ENCODE results near the gene C1orf87. TPM values are rescaled to one million over a fixed set of nuclear protein-coding genes. Genes with fewer than 3 reads are reported as not detected.

C1orf87 gene
- total RNA-seq, 2 experiments from 2014 or later = not detected

GRCh38 chr1:60049188-60049587, 24.4 kb downstream of the C1orf87 start:
- H3K36me3 Mint-ChIP-seq = peaks cover 1% of the 10 kb centered on the region
- ATAC-seq (ENCODE audit: low read depth) (no peak), DNase-seq (no peak)
- peaks cover 7% of the 10 kb centered on the region for H3K27me3 Mint-ChIP-seq
- POLR2A ChIA-PET = no interaction called here
- no peaks in the 10 kb centered on the region for H3K4me1 Mint-ChIP-seq
- H3K27ac Mint-ChIP-seq = no peak overlapping the region
- H3K9me3 Mint-ChIP-seq = peaks cover 7% of the 10 kb centered on the region
- H3K4me3 Mint-ChIP-seq = no peak overlapping the region

- Mint-ChIP-seq H3K27me3 (peaks cover 7% of the 10 kb centered on the region), H3K36me3 (peaks cover 1% of the 10 kb centered on the region), H3K4me1 (no peaks in the 10 kb centered on the region), H3K9me3 (peaks cover 2% of the 10 kb centered on the region), H3K4me3 (no peak overlapping the region), H3K27ac (no peak overlapping the region)
- POLR2A ChIA-PET = no interaction called here
- DNase-seq = no peak
- no peak for ATAC-seq (ENCODE audit: low read depth)
Measured at GRCh38 chr1:60044881-60045280, 28.7 kb downstream of the C1orf87 start.

- Mint-ChIP-seq H3K27me3 (peaks cover 5% of the 10 kb centered on the region), H3K4me1 (no peaks in the 10 kb centered on the region), H3K27ac (no peak overlapping the region), H3K9me3 (no peaks in the 10 kb centered on the region), H3K36me3 (no peaks in the 10 kb centered on the region), H3K4me3 (no peak overlapping the region)
- POLR2A ChIA-PET = no interaction called here
- no peak for DNase-seq
- ATAC-seq (ENCODE audit: low read depth) = no peak
Measured at GRCh38 chr1:60041783-60042182, 31.8 kb downstream of the C1orf87 start.

- POLR2A ChIA-PET = no interaction called here
- H3K36me3 Mint-ChIP-seq = no peaks in the 10 kb centered on the region
- no peak overlapping the region for H3K27ac Mint-ChIP-seq
- ATAC-seq (ENCODE audit: low read depth) = no peak
- no peaks in the 10 kb centered on the region for H3K9me3 Mint-ChIP-seq
- no peak for DNase-seq
- H3K4me3 Mint-ChIP-seq = no peak overlapping the region
- no peaks in the 10 kb centered on the region for H3K4me1 Mint-ChIP-seq
- H3K27me3 Mint-ChIP-seq = no peaks in the 10 kb centered on the region
Measured at GRCh38 chr1:60037669-60038068, 35.9 kb downstream of the C1orf87 start.

GRCh38 chr1:60036856-60037460, 36.6 kb downstream of the C1orf87 start:
- no peaks in the 10 kb centered on the region for H3K4me1 Mint-ChIP-seq
- POLR2A ChIA-PET = no interaction called here
- H3K9me3 Mint-ChIP-seq = no peaks in the 10 kb centered on the region
- H3K4me3 Mint-ChIP-seq = no peak overlapping the region
- peaks cover under 1% of the 10 kb centered on the region for H3K27me3 Mint-ChIP-seq
- H3K36me3 Mint-ChIP-seq = no peaks in the 10 kb centered on the region
- no peak overlapping the region for H3K27ac Mint-ChIP-seq
- ATAC-seq (ENCODE audit: low read depth) (no peak), DNase-seq (no peak)

GRCh38 chr1:60035921-60036320, 37.6 kb downstream of the C1orf87 start:
- ATAC-seq (ENCODE audit: low read depth) (no peak), DNase-seq (no peak)
- no peaks in the 10 kb centered on the region for H3K4me1 Mint-ChIP-seq
- H3K27me3 Mint-ChIP-seq = peaks cover 3% of the 10 kb centered on the region
- H3K36me3 Mint-ChIP-seq = no peaks in the 10 kb centered on the region
- H3K9me3 Mint-ChIP-seq = no peaks in the 10 kb centered on the region
- POLR2A ChIA-PET = no interaction called here
- H3K4me3 Mint-ChIP-seq = no peak overlapping the region
- H3K27ac Mint-ChIP-seq = no peak overlapping the region

- H3K9me3 Mint-ChIP-seq = no peaks in the 10 kb centered on the region
Measured at GRCh38 chr1:60034999-60035398, 38.6 kb downstream of the C1orf87 start.

GRCh38 chr1:60033066-60033465, 40.5 kb downstream of the C1orf87 start:
- Mint-ChIP-seq H3K9me3 (no peaks in the 10 kb centered on the region), H3K4me1 (no peaks in the 10 kb centered on the region), H3K36me3 (no peaks in the 10 kb centered on the region), H3K4me3 (no peak overlapping the region), H3K27ac (no peak overlapping the region), H3K27me3 (peaks cover 3% of the 10 kb centered on the region)
- ATAC-seq (ENCODE audit: low read depth) (no peak), DNase-seq (no peak)
- POLR2A ChIA-PET = no interaction called here

More at GRCh38 chr1:60034999-60035398, 38.6 kb downstream of the C1orf87 start:
- peaks cover 3% of the 10 kb centered on the region for H3K27me3 Mint-ChIP-seq
- POLR2A ChIA-PET = no interaction called here
- no peaks in the 10 kb centered on the region for H3K4me1 Mint-ChIP-seq
- H3K36me3 Mint-ChIP-seq = no peaks in the 10 kb centered on the region
- no peak for DNase-seq
- no peak overlapping the region for H3K27ac Mint-ChIP-seq
- no peak for ATAC-seq (ENCODE audit: low read depth)
- H3K4me3 Mint-ChIP-seq = no peak overlapping the region

- Mint-ChIP-seq H3K27ac (no peak overlapping the region), H3K9me3 (no peaks in the 10 kb centered on the region), H3K4me3 (no peak overlapping the region), H3K36me3 (no peaks in the 10 kb centered on the region), H3K4me1 (no peaks in the 10 kb centered on the region), H3K27me3 (peaks cover 8% of the 10 kb centered on the region)
- no peak for ATAC-seq (ENCODE audit: low read depth)
- POLR2A ChIA-PET = no interaction called here
- no peak for DNase-seq
Measured at GRCh38 chr1:60031146-60031545, 42.4 kb downstream of the C1orf87 start.

- Mint-ChIP-seq H3K9me3 (no peaks in the 10 kb centered on the region), H3K4me3 (no peak overlapping the region), H3K27ac (no peak overlapping the region), H3K27me3 (peaks cover 9% of the 10 kb centered on the region), H3K4me1 (no peaks in the 10 kb centered on the region), H3K36me3 (no peaks in the 10 kb centered on the region)
- DNase-seq = no peak
- no peak for ATAC-seq (ENCODE audit: low read depth)
- POLR2A ChIA-PET = no interaction called here
Measured at GRCh38 chr1:60025552-60025951, 48.0 kb downstream of the C1orf87 start.

GRCh38 chr1:60017508-60018205, 55.9 kb downstream of the C1orf87 start:
- no peak overlapping the region for H3K4me3 Mint-ChIP-seq
- no peaks in the 10 kb centered on the region for H3K9me3 Mint-ChIP-seq
- H3K27me3 Mint-ChIP-seq = peaks cover 20% of the 10 kb centered on the region
- no peaks in the 10 kb centered on the region for H3K36me3 Mint-ChIP-seq
- H3K4me1 Mint-ChIP-seq = no peaks in the 10 kb centered on the region
- DNase-seq (no peak), ATAC-seq (ENCODE audit: low read depth) (no peak)
- POLR2A ChIA-PET = no interaction called here
- no peak overlapping the region for H3K27ac Mint-ChIP-seq

GRCh38 chr1:60010690-60011089, 62.9 kb downstream of the C1orf87 start:
- ATAC-seq (ENCODE audit: low read depth) (no peak), DNase-seq (no peak)
- Mint-ChIP-seq H3K27me3 (peaks cover 32% of the 10 kb centered on the region), H3K4me1 (peaks cover 7% of the 10 kb centered on the region), H3K27ac (no peak overlapping the region), H3K36me3 (no peaks in the 10 kb centered on the region), H3K4me3 (no peak overlapping the region), H3K9me3 (no peaks in the 10 kb centered on the region)
- POLR2A ChIA-PET = no interaction called here

- H3K4me1 Mint-ChIP-seq = peaks cover 7% of the 10 kb centered on the region
- no peak overlapping the region for H3K4me3 Mint-ChIP-seq
- H3K27me3 Mint-ChIP-seq = peaks cover 31% of the 10 kb centered on the region
- DNase-seq (no peak), ATAC-seq (ENCODE audit: low read depth) (no peak)
- no peaks in the 10 kb centered on the region for H3K9me3 Mint-ChIP-seq
- H3K27ac Mint-ChIP-seq = no peak overlapping the region
- H3K36me3 Mint-ChIP-seq = no peaks in the 10 kb centered on the region
- POLR2A ChIA-PET = no interaction called here
Measured at GRCh38 chr1:60008500-60008899, 65.1 kb downstream of the C1orf87 start.

- Mint-ChIP-seq H3K27ac (no peak overlapping the region), H3K4me1 (no peaks in the 10 kb centered on the region), H3K27me3 (peaks cover 13% of the 10 kb centered on the region), H3K4me3 (no peak overlapping the region), H3K36me3 (no peaks in the 10 kb centered on the region), H3K9me3 (no peaks in the 10 kb centered on the region)
- no peak for DNase-seq
- no peak for ATAC-seq (ENCODE audit: low read depth)
- POLR2A ChIA-PET = no interaction called here
Measured at GRCh38 chr1:60000625-60001024, 72.9 kb downstream of the C1orf87 start.

Measured in activated naive CD8-positive, alpha-beta T cell treated with anti-CD3 and anti-CD28 coated beads, Interleukin-2, amount 10 ng/mL, durations not matched to agents 7 days and 5 days (primary cell).